NCI-H1417 (cell line): Measurements from ENCODE around the gene KNSTRN.

Source experiments
- DNase-seq, 3 experiments: peaks; one replicate each; lab custom pipeline; 2025; lab: John Stamatoyannopoulos, UW

KNSTRN gene

GRCh38 chr15:40365624-40366456, 16.7 kb upstream of the KNSTRN start:
- DNase-seq: no peak

- DNase-seq: no peak
Measured at GRCh38 chr15:40366457-40367370, 15.8 kb upstream of the KNSTRN start.

GRCh38 chr15:40367371-40367685, 15.2 kb upstream of the KNSTRN start:
- no peak for DNase-seq

- peak in 1 of 3 experiments; percentile 83 for DNase-seq
Measured at GRCh38 chr15:40367686-40368611, 14.6 kb upstream of the KNSTRN start.

- no peak for DNase-seq
Measured at GRCh38 chr15:40368719-40369473, 13.6 kb upstream of the KNSTRN start.

GRCh38 chr15:40369474-40369869, 13.0 kb upstream of the KNSTRN start:
- DNase-seq: no peak

GRCh38 chr15:40369971-40370370, 12.6 kb upstream of the KNSTRN start:
- DNase-seq: no peak

- no peak for DNase-seq
Measured at GRCh38 chr15:40372981-40373380, 9.5 kb upstream of the KNSTRN start.

- DNase-seq: no peak
Measured at GRCh38 chr15:40377606-40378005, 4.9 kb upstream of the KNSTRN start.

GRCh38 chr15:40379374-40379773, 3.1 kb upstream of the KNSTRN start:
- no peak for DNase-seq

GRCh38 chr15:40379853-40380252, 2.7 kb upstream of the KNSTRN start:
- no peak for DNase-seq

- no peak for DNase-seq
Measured at GRCh38 chr15:40380636-40381035, 1.9 kb upstream of the KNSTRN start.

GRCh38 chr15:40381818-40382529, 547 bp upstream of the KNSTRN start:
- no peak for DNase-seq

- DNase-seq: no peak
Measured at GRCh38 chr15:40386480-40386879, 4.0 kb downstream of the KNSTRN start.

GRCh38 chr15:40388941-40389823, 6.7 kb downstream of the KNSTRN start:
- DNase-seq: no peak

- DNase-seq: no peak
Measured at GRCh38 chr15:40389824-40390595, 7.5 kb downstream of the KNSTRN start.

GRCh38 chr15:40392986-40393948, 10.7 kb downstream of the KNSTRN start:
- DNase-seq: no peak
